GM12864 (cell line): Measurements from ENCODE around the gene MYLK.

Experiments used
- DNase-seq: peaks from one replicate; pipeline ENCODE4 v3.0.0-alpha.2; 2011; ENCODE audit warnings: low read depth
- H3K4me3 ChIP-seq: 2 replicates; pipeline ENCODE4 v1.5.1; 2011; ENCODE audit warnings: mild to moderate bottlenecking, low read depth, low read length, control low read depth
- TF ChIP-seq, protein P1 (sequence below): IDR thresholded peaks from 2 replicates; pipeline ENCODE4 v1.5.1; 2011; ENCODE audit warnings: low read depth, mild to moderate bottlenecking, moderate library complexity, low read length, control low read depth, inconsistent platforms; ENCODE audit errors: missing control alignments

The MYLK gene

DNA sequence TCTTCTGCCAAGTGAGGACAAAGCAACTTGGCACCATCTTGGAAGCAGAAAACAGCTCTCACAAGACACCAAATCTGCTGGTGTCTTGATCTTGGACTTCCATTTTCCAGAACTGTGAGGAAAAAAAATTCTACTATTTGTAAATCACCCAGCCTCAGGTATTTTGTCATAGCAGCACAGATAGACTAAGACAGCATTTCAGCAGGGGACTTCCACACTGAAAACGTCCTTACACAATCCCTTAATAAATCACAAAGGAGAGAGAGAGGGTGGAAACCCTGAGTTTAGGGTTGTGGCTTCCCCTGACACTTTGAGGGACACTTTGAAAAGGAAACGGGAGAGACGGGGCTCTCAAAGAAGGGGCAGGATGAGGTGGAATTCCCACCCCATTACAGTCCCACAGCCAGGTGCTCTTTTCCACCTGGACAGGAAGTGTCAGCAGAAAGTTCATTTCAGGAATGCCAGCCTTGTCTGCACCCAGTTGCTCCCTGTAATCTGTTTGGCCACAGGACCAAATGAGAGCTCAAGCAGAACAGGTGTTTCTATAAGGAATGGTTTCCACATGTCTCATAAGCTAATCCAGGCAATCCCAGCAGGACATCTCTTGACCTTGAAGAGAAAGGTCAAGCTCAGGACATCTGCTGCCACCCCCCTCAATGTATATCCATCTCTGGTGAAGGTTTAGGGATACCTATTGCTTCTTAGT lies 51.3 kb downstream of the MYLK start:
- TF ChIP-seq, protein P1, sequence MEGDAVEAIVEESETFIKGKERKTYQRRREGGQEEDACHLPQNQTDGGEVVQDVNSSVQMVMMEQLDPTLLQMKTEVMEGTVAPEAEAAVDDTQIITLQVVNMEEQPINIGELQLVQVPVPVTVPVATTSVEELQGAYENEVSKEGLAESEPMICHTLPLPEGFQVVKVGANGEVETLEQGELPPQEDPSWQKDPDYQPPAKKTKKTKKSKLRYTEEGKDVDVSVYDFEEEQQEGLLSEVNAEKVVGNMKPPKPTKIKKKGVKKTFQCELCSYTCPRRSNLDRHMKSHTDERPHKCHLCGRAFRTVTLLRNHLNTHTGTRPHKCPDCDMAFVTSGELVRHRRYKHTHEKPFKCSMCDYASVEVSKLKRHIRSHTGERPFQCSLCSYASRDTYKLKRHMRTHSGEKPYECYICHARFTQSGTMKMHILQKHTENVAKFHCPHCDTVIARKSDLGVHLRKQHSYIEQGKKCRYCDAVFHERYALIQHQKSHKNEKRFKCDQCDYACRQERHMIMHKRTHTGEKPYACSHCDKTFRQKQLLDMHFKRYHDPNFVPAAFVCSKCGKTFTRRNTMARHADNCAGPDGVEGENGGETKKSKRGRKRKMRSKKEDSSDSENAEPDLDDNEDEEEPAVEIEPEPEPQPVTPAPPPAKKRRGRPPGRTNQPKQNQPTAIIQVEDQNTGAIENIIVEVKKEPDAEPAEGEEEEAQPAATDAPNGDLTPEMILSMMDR = no peak
- no peak for DNase-seq
- H3K4me3 ChIP-seq = no peak overlapping the region

DNA sequence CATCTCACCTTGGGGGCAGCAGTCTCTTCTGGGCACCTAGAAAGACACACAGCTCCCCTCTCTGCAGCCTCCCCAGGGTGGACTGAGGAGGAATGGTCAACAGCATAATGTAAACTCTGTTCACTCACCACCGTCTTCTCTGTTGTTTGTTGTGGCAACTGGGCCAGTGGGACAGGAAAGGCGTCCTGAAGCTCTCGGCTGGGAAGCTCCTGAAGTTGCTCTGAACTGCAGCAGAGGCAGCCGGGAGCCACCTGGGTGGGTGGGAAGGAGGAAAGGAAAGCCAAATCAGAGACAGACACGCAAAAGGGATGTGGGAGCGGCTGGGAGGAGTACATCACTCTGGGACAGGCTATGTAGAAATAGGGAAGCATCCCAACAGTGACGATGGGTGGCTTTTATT lies 52.7 kb downstream of the MYLK start:
- no peak for DNase-seq
- no peak overlapping the region for H3K4me3 ChIP-seq
- TF ChIP-seq, protein P1 = no peak

DNA sequence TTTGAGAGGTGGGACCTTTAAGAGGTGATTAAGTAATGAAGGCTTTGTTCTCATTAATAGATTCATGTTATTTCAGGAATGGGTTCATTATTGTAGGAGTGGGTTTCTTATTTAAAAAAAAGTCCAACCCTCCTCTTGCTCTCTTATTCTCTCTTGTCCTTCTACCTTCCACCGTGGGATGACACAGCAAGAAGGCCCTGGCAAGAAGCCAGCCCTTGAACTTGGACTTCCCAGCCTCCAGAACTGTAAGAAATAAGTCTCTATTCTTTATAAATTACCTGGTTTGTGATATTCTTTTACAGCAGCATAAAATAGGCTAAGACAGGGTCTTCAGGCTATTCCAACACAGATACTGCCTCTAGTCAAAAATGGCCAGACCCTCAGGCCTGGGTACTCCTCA lies 62.2 kb downstream of the MYLK start:
- no peak overlapping the region for H3K4me3 ChIP-seq
- no peak for DNase-seq
- TF ChIP-seq, protein P1 = no peak

DNA sequence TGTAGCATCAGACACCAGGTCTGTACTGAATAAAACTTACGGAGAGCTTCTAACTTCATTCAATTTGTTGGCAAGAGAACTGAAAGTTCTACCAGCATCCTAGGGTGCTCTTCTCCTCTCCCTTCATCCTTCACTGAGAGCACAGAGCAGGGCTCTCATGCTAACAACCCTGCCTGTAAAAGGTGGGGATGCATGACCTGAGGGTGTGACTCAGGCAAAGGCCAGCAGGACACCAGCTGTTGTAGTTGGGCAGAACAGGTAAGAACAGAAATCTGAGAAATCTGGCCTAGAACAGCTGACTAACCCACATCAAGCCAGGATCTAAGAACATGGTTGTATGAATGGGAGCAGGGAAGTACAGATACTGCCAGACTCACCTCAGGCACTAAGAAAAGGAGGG lies 64.2 kb downstream of the MYLK start:
- H3K4me3 ChIP-seq = no peak overlapping the region
- TF ChIP-seq, protein P1 = no peak
- no peak for DNase-seq

DNA sequence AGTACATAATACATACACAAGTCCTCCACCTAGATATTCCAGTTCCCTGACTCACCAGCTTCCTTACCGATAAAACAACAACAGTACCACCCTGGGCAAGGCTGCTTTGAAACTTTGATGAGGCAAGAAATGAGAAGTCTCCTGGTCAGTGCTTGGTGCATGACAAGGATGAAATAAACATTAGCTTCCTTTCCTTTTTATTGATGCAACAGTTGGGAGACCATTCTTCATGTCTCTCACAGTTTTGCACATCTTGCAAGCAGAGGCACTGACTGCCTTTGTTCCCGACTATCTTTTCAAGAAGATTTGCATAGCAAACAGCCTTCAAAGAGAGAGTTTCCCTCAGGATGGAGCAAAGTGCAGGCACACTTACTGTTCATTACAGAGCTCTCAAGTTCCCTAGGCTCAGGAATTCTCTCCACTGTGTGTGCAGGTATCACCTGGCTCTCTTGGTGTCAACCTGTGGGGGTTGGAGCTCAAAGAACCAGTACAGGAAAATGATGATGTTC lies 65.2 kb downstream of the MYLK start:
- DNase-seq = no peak
- TF ChIP-seq, protein P1 = no peak
- no peak overlapping the region for H3K4me3 ChIP-seq

DNA sequence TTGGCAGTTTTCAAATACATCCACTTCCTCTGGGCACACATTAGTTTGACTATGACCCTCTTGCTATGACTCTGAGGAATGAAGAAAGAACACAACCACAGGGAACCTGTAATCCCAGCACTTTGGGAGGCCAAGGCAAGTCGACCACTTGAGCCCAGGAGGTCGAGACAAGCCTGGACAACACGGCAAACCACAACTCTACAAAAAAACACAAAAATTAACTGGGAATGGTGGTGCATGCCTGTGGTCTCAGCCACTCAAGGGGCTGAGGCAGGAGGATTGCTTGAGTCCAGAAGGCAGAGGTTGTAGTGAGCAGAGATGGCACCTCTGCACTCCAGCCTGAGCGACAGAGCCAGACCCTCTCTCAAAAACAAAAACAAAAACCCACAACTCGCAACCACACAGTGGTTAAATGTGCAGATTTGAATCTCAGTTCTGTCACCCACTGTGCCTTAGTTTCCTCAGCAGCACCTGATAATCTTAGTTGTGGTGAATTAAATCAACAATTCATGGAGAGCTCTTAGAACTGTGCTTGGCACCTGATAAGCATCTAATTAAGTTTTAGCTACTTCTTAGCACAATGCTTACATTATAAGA lies 65.7 kb downstream of the MYLK start:
- TF ChIP-seq, protein P1 = no peak
- DNase-seq = no peak
- H3K4me3 ChIP-seq = no peak overlapping the region
